ENCODE data around the gene GJA1.

- no peak for TF ChIP-seq CTCF (IDR thresholded peaks at IDR 0.05; ENCODE audit: low read depth, low read length, missing input control)
- no peak for TF ChIP-seq SP1 (IDR thresholded peaks at IDR 0.05)
- no peak for TF ChIP-seq JUND (IDR thresholded peaks at IDR 0.05)
- no peak for TF ChIP-seq GABPA (IDR thresholded peaks at IDR 0.05 in 1 of 2, conservative IDR thresholded peaks at IDR 0.05 in 1 of 2)
- TF ChIP-seq TAF1 (conservative IDR thresholded peaks at IDR 0.05): no peak
- no peak for TF ChIP-seq MAX (IDR thresholded peaks at IDR 0.05)
- no peak for TF ChIP-seq YY1 (IDR thresholded peaks at IDR 0.05)
- TF ChIP-seq ATF3 (IDR thresholded peaks at IDR 0.05): no peak
- no peak for TF ChIP-seq NR2F2 (IDR thresholded peaks at IDR 0.05)
- TF ChIP-seq RAD21 (IDR thresholded peaks at IDR 0.05): no peak
- TF ChIP-seq EGR1 (IDR thresholded peaks at IDR 0.05; ENCODE audit: low read depth in 2 of 2): no peak
- no peak for TF ChIP-seq REST (IDR thresholded peaks at IDR 0.05)
- TF ChIP-seq RXRA (IDR thresholded peaks at IDR 0.05): no peak
Measured at GRCh38 chr6:121485359-121485811, 49.9 kb downstream of the GJA1 start.
